ENCODE data around the gene STAC3.

The STAC3 gene

DNA sequence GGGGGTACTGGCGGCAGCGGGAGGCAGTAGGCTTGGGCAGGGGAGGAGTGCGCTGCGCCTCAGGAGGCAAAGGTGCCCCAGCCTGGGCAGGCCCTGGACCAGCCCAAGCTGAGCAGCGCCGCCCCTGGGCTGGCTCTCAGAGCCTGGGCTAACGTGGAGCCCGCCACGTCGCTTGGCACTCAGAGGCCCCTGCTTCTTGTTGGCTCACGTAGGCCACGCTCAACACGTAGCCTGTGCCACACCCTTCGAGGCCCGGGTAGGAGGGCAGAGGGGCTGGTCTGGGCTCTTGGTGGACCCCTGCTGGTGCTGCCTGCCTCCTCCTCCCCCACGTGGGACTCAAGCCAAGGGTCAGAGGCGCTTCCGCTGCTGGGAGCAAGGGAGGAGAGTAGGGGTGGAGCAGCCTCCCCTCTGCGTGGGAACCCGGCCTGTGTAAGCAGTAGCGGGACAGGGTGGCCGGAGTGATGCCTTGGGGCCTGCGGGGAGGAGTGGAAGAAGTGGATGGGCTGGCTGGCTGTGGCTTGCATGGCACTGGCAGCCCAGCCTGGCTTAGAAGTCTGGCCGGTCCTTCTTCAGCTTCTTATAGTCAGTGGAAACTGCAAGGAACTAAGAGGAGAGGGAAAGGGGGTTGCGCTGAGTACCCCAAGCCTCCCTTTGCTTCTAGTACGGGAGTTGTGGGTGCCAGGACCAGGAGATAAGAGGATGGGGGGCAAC is 15.8 kb downstream of the STAC3 start:
- peak; percentile 90 to 95 for DNase-seq (ENCODE audit: low read depth in 2 of 2)
- H3K4me3 ChIP-seq (replicated peaks in 1 of 2; ENCODE audit: low read depth in 2 of 2, low read length in 2 of 2) = peak overlapping the region in 1 of 2 donors; percentile 72
- TF ChIP-seq, protein P1, sequence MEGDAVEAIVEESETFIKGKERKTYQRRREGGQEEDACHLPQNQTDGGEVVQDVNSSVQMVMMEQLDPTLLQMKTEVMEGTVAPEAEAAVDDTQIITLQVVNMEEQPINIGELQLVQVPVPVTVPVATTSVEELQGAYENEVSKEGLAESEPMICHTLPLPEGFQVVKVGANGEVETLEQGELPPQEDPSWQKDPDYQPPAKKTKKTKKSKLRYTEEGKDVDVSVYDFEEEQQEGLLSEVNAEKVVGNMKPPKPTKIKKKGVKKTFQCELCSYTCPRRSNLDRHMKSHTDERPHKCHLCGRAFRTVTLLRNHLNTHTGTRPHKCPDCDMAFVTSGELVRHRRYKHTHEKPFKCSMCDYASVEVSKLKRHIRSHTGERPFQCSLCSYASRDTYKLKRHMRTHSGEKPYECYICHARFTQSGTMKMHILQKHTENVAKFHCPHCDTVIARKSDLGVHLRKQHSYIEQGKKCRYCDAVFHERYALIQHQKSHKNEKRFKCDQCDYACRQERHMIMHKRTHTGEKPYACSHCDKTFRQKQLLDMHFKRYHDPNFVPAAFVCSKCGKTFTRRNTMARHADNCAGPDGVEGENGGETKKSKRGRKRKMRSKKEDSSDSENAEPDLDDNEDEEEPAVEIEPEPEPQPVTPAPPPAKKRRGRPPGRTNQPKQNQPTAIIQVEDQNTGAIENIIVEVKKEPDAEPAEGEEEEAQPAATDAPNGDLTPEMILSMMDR (IDR thresholded peaks at IDR 0.05; ENCODE audit: low read depth, low read length) = peak; percentile 25

DNA sequence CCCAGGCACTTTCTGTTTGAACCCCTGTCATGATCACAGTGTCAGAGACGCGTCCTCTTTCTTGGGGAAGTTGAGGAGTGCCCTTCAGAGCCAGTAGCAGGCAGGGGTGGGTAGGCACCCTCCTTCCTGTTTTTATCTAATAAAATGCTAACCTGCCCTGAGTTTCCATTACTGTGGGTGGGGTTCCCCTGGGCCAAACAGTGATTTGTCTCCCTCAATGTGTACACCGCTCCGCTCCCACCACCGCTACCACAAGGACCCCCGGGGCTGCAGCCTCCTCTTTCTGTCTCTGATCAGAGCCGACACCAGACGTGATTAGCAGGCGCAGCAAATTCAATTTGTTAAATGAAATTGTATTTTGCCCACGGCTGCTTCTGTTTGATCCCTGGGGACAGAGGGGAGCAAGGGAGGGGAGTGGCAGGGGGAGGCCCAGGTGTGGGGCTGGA is 16.4 kb downstream of the STAC3 start:
- H3K4me3 ChIP-seq (replicated peaks in 1 of 2; ENCODE audit: low read depth in 2 of 2, low read length in 2 of 2) = peak overlapping the region in 1 of 2 donors; percentile 3
- TF ChIP-seq, protein P1 (IDR thresholded peaks at IDR 0.05; ENCODE audit: low read depth, low read length) = no peak
- no peak for DNase-seq (ENCODE audit: low read depth in 2 of 2)

DNA sequence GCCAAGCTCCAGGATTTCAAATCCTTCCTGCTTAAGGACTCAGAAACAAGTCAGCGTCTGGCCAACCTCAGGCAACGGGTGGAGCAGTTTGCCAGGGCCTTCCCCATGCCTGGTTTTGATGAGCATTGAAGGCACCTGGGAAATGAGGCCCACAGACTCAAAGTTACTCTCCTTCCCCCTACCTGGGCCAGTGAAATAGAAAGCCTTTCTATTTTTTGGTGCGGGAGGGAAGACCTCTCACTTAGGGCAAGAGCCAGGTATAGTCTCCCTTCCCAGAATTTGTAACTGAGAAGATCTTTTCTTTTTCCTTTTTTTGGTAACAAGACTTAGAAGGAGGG is 16.8 kb downstream of the STAC3 start:
- TF ChIP-seq, protein P1 (IDR thresholded peaks at IDR 0.05; ENCODE audit: low read depth, low read length) = no peak
- no peak overlapping the region for H3K4me3 ChIP-seq (replicated peaks in 1 of 2; ENCODE audit: low read depth in 2 of 2, low read length in 2 of 2)
- no peak for DNase-seq (ENCODE audit: low read depth in 2 of 2)

DNA sequence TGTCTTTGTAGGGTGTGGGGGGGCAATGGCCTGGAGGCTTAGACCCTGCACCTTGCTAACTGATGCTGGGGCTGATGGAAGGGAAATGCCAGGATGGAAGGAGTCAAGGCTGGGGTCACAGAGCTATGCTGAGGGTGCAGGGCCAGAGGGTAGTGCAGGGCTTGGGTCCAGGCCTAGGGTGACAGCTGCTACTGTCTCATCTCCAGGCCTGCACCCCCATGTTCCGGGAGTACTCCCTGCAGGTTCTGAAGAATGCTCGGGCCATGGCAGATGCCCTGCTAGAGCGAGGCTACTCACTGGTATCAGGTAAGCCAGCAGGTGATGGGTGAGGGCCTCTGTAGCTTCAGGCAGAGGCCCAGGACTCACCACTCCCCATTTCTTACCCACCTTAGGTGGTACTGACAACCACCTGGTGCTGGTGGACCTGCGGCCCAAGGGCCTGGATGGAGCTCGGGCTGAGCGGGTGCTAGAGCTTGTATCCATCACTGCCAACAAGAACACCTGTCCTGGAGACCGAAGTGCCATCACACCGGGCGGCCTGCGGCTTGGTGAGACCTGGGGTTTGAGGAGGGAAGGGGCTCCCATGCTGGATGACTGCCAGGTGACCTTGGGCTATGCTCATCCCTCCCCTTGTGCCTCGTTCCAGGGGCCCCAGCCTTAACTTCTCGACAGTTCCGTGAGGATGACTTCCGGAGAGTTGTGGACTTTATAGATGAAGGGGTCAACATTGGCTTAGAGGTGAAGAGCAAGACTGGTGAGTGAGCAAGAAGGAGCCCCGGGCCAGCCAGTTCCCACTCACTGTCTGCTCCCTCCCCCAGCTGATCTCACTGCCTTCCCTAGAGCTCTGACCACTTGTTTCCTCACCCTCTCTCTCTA is 17.4 kb downstream of the STAC3 start:
- TF ChIP-seq, protein P1 (IDR thresholded peaks at IDR 0.05; ENCODE audit: low read depth, low read length) = no peak
- peak; percentile 78 to 95 for DNase-seq (ENCODE audit: low read depth in 2 of 2)
- no peak overlapping the region for H3K4me3 ChIP-seq (replicated peaks in 1 of 2; ENCODE audit: low read depth in 2 of 2, low read length in 2 of 2)

DNA sequence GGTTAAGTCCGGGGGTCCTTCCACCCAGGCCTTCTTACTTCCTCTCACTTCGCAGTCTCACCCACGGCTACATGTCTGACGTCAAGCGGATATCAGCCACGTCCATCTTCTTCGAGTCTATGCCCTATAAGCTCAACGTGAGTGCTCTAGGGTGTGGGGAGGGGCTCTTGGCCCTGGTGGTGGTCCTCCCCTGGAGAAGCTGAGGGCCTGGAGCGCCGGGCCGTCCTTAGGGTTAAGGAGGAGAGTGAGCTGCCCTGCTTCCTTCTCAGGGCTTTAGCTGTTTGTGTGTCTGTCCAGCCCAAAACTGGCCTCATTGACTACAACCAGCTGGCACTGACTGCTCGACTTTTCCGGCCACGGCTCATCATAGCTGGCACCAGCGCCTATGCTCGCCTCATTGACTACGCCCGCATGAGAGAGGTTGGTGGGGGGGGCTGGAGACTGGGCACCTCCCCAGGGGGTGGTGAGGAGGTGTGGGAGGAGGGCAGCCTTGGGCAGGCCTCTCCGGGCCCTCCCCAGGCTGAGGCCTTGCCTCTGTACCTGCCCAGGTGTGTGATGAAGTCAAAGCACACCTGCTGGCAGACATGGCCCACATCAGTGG is 18.7 kb downstream of the STAC3 start:
- DNase-seq (ENCODE audit: low read depth in 2 of 2) = no peak
- peak overlapping the region in 1 of 2 donors; percentile 66 for H3K4me3 ChIP-seq (replicated peaks in 1 of 2; ENCODE audit: low read depth in 2 of 2, low read length in 2 of 2)
- TF ChIP-seq, protein P1 (IDR thresholded peaks at IDR 0.05; ENCODE audit: low read depth, low read length) = no peak

DNA sequence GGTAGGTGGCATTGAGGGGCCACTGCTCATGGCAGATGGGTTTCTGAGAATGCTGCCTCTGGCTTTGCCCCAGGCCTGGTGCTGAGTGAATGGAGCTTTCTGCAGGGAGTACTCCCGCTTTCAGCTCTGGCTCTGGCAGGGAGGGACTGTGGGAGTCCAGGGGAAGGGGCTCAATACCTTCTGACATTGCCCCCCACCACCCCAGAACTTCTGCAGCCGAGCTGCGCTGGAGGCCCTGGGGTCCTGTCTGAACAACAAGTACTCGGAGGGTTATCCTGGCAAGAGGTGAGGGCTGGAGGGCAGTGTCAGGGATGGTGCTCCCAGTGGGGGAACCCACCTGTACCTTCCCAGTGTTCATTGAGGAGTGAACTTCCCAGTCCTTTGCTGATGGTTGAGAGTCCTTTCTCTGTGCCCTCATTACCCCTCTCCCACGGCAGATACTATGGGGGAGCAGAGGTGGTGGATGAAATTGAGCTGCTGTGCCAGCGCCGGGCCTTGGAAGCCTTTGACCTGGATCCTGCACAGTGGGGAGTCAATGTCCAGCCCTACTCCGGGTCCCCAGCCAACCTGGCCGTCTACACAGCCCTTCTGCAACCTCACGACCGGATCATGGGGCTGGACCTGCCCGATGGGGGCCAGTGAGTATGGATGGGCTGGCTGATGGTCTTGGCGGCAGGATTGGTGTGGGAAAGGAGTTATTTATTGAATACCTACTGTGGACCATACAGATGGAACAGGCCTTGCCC is 19.5 kb downstream of the STAC3 start:
- H3K4me3 ChIP-seq (replicated peaks in 1 of 2; ENCODE audit: low read depth in 2 of 2, low read length in 2 of 2) = peak overlapping the region; percentile 66
- TF ChIP-seq, protein P1 (IDR thresholded peaks at IDR 0.05; ENCODE audit: low read depth, low read length) = no peak
- no peak for DNase-seq (ENCODE audit: low read depth in 2 of 2)

Measured in cardiac fibroblast (primary cell).